Stimulated activated CD4-positive, alpha-beta T cell treated with anti-CD3 and anti-CD28 coated beads, Interleukin-2, amount 100 ng/mL, for 4 hours (primary cell): Measurements from ENCODE around the gene TCHP.
"Not testable (repeated sequence)": the region's sequence is repeated elsewhere in the genome, so short reads cannot be mapped to it uniquely, and the experiment has no call there.

Source experiments
- DNase-seq: peaks from one replicate; pipeline ENCODE4 v3.0.0-alpha.2; 2020; ENCODE audit warnings: low read depth

TCHP gene

DNA sequence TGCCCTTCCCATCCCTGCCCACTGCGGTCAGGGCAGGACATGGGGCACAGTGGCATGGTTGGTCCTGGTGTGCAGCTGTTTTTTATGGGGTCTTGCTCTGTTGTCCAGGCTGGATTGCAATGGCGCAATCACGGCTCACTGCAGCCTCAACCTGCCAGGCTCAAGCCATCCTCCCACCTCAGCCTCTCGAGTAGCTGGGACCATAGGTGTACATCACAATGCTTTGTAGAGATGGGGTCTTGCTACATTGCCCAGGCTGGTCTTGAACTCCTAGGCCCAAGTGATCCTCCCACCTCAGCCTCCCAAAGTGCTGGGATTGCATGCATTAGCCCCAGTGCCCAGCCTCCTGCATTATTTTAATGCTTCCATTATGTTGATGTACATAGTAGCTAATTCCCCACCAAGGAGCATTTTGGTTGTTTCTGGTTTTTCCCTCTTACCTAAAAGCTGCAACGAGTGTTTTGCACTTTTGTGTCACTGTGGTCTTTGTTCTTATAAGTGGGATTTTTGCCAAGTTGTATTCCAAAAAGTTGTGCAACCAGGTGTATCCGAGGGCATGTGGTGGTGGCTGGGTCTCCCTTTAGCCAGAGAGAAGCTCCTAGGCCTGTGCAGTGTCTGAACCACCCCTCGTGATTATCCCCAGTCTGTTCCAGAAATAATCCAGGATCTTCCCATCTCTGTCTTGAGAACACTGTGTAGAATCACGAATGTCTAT, 10.3 kb downstream of the TCHP start:
- no peak for DNase-seq

DNA sequence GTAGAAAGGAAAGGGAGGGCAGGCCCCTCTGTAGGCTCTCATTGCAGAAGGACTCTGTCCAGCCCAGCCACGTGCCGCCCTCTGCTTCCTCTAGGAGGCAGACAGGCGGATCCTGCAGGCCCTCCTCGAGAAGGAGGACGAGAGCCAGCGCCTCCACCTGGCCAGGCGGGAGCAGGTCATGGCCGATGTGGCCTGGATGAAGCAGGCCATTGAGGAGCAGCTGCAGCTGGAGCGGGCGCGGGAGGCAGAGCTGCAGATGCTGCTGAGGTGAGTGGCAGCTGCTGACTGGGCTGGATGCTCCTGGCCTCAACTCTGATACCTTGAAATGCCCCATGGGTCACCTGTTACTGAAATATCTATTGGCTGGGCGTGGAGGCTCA, 10.9 kb downstream of the TCHP start:
- no peak for DNase-seq

DNA sequence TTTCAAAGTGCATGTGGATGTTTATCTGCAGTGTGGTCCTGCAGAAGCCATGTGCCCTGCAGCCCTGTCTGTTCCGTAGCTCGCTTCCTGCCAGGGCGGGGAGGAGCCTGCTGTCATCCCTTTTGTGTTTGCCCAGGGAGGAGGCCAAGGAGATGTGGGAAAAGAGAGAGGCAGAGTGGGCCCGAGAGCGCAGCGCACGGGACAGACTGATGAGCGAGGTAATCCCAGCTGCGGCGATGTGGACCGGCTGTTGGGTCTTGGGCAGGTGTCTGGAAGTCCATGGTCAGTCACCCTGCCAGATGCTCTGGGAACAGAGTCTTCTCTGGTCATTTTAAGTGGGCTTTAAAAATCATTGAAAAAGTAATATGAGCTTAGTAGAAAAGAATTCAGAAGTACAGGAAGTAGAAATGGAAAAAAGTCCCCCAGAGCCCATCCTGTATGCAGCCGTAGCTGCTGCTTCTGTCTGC, 12.8 kb downstream of the TCHP start:
- no peak for DNase-seq

DNA sequence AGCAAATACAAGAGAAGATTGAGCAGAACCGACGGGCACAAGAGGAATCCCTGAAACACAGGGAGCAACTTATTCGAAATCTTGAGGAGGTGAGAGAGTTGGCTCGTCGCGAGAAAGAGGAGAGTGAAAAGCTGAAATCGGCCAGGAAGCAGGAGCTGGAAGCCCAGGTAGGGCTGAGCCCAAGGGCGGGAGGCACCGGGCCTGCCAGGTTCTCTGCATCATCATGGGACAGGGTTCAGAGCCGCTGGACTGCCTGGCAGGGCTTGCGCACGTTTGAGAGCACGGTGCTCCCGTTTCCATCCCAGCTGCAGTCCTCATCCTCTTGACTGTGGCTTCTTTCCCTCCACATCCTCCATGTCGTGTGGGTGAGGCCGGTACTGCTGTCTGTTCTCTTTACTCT, 14.4 kb downstream of the TCHP start:
- no peak for DNase-seq

DNA sequence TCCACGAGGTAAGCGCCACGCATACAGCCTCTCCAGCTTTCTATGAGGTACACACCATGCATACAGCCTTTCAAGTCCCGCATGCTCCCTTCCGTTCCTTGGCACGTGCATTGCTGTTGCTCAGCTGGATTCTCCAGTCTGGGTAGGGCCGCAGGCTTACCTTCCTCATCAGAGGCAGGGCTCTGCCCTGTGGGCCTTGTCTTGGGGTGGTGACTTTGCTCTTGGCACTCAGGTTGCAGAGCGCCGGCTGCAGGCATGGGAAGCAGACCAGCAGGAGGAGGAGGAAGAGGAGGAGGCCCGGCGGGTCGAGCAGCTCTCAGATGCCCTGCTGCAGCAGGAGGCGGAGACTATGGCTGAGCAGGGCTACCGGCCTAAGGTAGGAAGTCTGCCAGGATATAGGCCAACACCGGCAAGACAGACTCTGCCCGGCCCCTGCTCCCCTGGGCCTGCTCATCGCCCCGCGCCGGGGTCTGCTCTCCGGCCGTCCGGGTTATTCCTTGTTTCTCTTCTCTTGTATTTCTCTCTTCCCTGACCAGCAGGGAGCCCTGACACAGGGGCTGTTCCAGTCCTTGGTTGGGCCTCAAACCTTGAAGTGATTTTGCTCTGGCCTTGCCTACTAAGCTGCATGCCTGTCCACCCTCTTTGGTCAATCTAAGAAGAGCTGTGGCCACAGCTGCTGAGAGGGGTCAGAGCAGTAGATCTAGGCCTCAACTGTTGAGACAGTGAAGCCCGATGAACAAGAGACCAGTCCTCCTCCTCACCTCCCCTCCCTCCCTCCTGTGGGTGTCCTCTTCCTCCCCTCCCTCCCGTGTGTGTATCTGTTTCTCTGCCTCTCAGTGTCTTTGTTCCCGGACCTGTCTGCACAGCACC, 15.3 kb downstream of the TCHP start:
- no peak for DNase-seq

DNA sequence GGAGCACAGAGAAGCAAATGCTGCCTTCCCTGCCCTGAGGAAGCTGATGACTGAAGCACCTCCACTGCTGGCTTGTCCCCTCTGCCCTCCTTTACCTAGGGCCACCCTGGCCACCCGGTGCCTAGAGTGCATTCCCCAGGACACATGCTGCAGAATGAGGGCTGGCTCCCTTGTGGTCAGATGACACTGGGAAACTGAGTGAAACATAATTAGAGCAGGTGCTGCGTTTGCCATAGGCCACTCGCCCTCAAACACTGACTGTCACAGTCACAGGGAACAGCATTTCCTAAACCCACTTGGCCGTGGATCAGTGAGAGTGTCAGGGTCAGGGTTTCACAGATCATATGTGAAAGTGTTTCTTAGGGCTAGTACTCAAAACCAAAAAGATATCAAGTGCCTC, 16.0 kb downstream of the TCHP start:
- no peak for DNase-seq

DNA sequence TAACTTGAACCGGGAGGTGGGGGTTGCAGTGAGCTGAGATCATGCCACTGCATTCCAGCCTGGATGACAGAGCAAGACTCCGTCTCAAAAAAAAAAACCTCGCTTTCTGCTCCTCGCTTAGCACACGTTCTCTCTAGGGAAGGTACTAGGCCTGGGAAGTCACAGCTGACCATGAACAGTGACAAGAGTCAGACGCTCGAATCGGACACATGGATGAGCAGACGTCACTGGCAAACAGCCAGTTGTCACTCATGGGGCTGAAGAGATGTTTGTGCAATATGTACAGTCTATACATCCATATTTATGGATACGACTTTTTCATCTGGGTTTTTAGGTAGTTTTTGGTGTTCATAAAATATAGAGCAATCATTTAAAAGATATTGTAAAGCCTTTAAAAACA, 19.4 kb downstream of the TCHP start:
- DNase-seq = no peak

DNA sequence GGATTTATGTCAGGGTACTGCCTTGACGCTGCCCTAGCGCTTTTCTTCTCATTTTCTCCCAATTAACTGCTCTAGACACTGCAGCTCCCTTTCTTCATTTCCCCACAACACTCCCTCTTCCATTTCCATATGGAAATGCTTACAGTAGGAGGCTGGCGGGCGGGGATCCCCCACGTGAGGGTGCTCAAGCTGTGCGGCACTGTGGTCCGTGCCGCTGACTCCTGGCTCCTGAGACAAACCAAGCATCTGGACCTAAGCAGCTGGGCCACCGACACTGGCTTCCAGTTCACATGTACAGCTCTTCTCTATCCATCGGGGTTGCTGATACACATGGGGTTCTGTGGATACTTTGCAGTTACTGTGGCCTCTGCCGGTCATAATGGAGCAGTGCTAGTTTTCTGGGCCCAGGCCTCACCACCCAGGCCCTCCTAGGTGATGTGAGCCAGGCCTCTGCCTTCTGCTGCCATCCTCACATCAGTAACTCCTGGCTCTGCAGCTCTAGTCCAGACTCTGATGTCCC, 20.2 kb downstream of the TCHP start:
- no peak for DNase-seq

DNA sequence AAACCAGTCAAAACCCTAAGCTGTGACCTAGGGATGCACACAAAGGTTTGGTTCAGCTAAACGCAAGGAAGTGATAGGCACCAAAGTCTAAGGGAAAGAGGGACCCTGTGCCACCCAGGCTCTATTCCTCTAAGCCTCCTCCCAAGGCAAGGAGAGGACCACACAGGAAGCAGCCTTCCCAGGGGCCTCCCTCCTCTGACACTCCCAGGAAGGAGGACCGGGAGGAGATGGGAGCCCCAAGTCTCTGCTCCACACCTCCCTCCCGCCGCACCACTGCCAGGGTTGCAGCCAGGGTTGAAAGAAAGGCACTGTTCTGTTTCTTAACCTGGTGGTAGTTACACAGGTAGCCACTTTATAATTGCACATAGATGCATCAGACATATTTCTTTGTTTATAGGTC, 21.9 kb downstream of the TCHP start:
- DNase-seq = no peak

DNA sequence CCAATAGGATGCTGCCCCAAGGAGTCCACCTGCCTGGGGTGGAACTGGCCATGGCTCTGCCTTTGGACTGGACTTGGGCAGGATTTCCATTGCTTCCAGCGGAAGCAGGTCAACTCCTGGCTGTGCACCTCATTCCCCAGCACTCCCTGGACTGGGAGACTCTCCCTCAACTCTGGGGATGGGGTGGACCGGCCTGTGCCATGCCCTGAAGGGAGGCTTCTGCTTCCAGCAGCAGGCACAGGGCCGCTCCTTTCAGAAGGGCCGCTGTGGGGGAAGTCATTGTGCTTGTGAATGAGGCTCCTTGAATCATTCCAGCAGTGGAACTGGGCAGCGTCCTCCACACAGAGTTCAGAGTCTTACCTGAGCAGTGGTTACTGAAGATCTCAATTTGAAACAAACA, 23.0 kb downstream of the TCHP start:
- no peak for DNase-seq

DNA sequence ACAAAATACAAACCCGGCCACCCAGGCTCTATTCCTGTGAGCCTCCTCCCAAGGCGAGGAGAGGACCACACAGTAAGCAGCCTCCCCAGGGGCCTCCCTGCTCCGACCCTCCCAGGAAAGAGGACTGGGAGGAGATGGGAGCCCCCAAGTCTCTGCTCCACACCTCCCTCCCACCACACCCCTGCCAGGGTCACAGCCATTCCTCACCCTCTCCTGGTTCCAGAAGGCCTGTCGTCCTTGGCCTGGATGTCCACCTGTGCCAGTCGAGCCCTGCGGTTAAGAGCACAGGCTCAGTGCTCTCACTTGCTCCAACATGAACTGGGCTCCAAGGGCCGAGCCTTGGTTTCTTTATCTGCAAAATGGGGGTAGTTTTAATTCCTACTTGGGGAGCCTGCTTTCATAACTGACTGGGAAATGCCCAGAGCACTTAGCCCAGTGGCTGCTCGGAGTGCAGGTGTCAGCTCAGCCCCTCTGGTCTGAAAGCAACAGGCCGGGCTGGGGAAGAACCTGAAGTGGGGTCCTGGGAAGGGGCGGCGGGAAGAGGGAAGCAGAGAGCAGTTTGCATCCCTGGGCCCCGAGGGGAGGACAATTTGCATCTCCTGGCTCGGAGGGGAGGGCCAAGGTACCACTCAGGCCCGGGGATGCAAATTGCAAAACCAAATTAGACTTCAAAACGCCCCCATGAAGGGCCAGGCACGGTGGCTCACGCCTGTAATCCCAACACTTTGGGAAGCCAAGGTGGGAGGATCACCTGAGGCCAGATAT, 23.6 kb downstream of the TCHP start:
- no peak for DNase-seq

DNA sequence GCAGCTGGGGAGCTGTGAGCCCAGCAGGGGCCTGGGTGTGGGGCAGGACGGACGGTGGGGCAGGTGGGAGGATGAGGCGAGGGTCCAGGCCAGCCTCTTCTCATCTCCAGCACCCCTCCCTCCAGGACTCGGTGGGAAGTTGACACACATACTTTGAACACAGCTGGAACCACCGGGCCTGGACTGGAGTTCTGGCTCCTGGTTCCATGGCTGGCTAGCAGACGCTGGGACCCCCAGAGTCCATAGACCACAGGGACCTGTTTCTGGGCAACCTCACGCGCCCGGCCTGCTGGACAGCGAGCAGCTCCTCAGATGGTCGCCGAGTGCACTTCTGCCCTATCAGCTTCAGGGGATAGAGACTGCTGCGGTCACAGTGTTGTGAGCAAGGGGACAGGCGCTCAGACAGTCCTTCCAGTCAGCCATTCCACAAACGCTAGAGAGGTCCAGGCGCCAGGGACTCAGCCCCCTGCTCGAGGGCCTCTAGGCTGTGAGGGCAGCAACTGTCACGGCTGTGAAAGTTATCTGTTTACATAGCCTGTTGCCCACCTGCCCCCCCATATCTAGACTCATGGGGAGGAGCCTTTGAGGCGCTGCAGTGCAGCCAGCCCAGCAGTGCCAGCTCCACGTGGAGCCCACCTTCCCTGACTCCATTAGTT, 25.2 kb downstream of the TCHP start:
- DNase-seq = no peak

DNA sequence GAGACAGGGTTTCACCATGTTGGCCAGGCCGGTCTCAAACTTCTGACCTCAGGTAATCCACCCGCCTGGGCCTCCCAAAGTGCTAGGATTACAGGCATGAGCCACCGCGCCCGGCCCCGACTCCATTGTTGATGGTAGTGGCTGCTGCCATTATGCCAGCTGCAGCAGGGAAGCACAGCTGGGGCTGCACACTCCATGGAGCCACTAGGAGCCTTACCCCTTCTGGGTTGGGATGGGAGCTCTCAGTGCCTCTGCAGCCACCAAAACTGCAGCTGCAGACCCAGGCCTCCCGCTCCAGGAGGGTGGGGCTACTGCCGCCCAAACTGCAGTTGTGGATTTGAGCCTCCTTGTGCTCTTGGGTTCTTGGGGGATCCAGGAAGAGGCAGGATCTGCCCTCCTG, 25.9 kb downstream of the TCHP start:
- no peak for DNase-seq

DNA sequence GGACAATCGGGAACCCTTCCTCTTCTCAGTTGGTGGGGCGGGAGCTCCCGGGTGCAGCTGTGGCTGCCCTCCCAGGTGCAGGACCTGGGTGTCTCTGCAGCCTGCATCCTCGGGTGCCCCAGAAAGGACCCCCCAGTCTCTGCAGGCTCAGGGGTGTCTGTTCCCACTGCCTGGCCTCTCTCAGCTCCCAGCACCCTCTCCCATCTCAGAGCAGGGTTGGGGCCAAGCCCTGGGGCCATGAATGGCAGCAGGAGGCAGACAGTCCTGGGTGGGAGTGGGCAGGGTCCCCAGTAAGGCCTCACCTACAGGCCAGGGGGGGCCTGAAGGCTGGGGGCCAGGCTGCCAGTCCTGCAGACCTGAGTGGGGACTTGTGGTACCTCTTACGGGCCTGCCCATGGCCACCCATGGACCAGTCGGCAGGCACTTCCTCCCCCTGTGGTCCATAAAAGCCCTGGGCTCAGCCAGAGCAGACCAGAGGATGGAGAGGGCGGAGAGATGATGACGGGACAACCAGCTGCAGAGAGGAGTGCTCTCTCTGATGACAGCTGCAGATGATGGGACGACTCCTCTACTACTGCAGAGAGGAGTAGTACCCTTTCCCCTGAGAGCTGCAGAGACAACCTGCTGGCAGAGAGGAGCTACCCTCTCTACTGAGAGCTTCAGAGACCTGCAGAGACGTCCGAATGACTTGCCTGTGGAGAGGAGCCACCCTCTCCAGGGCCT, 26.6 kb downstream of the TCHP start:
- no peak for DNase-seq

DNA sequence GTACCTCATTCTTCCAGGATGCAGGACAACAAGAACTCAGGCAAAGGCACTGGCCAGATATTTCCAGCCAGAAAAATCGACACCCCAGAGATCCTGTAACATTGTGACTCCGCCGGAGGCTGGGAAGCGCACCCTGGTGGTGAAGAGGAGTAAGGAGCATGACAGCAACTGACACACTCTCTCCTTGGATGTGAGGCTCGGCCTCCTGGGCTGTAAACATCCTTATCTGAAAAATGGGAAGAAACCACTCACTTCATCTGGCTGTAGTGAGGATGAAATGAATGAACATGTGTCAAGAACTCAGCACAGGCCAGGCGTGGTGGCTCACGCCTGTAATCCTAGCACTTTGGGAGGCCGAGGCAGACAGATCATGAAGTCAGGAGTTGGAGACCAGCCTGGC, 27.5 kb downstream of the TCHP start:
- DNase-seq = peak; percentile 13

DNA sequence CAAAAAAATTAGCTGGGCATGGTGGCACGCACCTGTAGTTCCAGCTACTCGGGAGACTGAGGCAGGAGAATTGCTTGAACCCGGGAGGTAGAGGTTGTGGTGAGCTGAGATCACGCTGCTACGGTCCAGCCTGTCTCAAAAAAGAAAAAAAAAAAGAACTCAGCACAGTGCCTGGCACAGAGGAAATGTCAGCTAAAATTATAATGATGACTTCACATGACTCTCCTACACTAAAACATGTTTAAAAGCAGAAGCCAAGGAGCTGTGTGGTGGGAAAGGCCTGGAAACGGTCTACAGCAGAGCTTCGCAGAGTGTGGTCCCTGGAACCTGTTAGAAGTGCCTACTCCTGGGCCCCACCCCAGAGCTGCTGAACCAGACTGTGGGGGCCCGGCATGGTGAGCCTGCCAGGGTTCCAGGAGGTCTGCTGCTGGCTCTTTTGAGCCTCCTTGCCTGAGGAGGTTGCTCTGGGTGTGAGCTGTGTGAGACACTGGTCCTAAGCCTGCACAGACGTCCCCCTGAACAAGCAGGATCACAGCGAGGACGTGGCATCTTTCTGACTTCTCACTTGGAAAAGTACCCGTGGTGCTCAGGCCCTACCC, 28.1 kb downstream of the TCHP start:
- no peak for DNase-seq

DNA sequence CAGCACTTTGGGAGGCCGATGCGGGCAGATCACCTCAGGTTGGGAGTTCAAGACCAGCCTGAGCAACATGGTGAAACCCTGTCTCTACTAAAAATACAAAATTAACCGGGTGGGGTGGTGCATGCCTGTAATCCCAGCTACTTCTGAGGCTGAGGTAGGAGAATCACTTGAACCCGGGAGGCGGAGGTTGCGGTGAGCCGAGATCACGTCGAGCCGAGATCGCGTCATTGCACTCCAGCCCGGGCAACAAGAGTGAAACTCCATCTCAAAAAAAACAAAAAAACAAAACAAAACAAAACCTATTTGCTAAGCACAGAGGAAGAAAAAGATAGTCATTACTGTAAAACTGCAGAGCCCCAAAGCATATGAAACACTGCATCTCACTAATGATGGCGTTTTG, 29.3 kb downstream of the TCHP start:
- DNase-seq = not testable (repeated sequence)

DNA sequence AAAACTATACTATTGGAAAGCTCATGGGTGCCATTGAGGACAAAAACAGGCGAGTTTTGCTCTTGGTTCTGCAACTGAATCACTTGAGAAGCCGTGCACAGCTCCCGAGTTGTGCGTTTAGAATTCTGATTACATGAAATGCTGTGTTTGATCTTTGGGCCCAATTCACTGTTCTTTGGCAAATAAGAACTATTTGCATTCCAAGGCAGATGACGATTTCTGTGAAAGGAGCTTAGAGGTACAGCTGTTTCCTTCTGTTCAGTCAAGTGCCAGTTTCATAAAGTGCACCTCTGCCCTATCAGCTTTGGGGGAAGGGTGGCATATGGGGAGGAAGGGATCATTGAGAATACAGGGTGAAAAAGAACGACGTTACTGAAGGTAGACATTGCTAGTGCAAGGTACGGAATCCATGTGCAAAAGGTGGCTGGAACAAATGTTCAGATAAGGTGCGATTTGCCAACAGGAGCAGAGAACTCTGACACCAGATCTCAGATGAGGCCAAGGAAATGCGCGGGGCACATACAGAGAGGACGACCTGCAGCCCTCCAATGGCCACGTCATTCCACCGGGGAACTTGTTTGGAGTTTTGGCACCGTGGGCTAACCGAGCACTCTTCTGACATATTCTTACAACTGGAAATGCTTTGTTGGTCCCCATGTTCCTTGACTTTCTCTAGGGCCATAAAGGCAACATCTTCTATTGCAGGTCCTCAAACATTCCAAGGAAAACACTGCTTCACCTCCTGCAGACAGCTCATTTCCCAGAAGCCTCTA, 30.1 kb downstream of the TCHP start:
- no peak for DNase-seq

DNA sequence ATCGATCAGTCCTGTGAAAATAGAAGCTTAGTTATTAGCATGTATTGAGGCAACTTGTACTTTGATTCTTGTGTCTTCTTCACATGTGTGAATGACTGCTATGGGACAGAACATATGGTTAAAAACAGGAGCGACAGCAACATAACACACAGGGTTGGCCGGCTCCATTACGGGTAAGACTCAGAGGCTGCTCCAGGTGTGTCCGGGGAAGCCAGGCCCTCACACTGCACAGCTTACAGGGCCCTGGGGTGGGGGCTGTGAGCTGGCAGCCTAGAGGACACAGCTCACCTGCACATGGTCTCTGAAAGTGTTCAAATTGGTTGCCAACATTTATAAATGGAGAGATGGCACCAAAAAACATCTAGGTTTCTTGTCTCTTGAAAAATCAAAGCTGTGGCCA, 31.1 kb downstream of the TCHP start:
- no peak for DNase-seq

DNA sequence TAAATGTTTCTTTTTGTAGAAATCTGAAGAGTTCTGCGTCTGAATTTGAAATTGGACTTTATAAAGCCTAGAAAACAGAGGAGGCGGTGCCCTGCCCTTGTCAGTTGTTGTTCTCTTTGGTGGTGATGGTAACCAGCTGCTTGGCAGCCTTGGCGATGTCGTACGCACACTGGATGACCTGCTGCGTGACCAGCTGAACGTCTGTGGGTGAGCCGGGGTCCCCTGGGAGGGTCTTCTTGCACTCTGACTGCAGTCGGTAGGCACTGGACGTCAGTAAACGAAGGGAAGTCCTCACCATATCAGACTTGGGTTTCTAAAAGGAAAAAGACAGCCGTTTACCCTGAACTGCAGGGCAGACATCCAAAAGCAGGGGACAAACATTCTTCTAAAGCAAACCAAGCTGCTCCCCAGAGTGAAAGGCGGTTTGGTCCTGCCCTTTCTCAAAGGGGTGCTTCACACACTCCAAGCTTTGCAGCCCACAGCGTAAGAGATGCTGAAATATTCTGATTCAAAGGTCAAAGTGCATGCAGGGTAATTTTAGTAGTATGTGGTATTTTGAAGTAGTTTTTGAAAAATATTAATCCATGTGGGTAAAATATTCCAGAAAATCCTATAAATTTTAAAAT, 32.9 kb downstream of the TCHP start:
- no peak for DNase-seq
